ENCODE data around the gene SND1.
"Not testable (repeated sequence)": the region's sequence is repeated elsewhere in the genome, so short reads cannot be mapped to it uniquely, and the experiment has no call there.

Gene SND1

GRCh38 chr7:127652333-127653248 is 597 bp downstream of the SND1 start:
- DNase-seq (ENCODE audit: low spot score): no peak

- DNase-seq (ENCODE audit: low spot score): no peak
These were observed 1.4 kb downstream of the SND1 start for GRCh38 chr7:127653396-127653795.

GRCh38 chr7:127654404-127655394 is 2.7 kb downstream of the SND1 start:
- DNase-seq (ENCODE audit: low spot score): no peak

GRCh38 chr7:127655720-127656119 is 3.7 kb downstream of the SND1 start:
- no peak for DNase-seq (ENCODE audit: low spot score)

- no peak for DNase-seq (ENCODE audit: low spot score)
These were observed 5.5 kb downstream of the SND1 start for GRCh38 chr7:127657500-127657899.

- no peak for DNase-seq (ENCODE audit: low spot score)
These were observed 7.1 kb downstream of the SND1 start for GRCh38 chr7:127658970-127659630.

- no peak for DNase-seq (ENCODE audit: low spot score)
These were observed 13.9 kb downstream of the SND1 start for GRCh38 chr7:127665922-127666321.

- no peak for DNase-seq (ENCODE audit: low spot score)
These were observed 14.6 kb downstream of the SND1 start for GRCh38 chr7:127666602-127667001.

GRCh38 chr7:127667017-127667670 is 15.2 kb downstream of the SND1 start:
- no peak for DNase-seq (ENCODE audit: low spot score)

- no peak for DNase-seq (ENCODE audit: low spot score)
These were observed 16.0 kb downstream of the SND1 start for GRCh38 chr7:127667759-127668530.

- DNase-seq (ENCODE audit: low spot score): no peak
These were observed 19.3 kb downstream of the SND1 start for GRCh38 chr7:127671341-127671740.

GRCh38 chr7:127673902-127674301 is 21.9 kb downstream of the SND1 start:
- DNase-seq (ENCODE audit: low spot score): no peak

GRCh38 chr7:127674361-127674760 is 22.4 kb downstream of the SND1 start:
- DNase-seq (ENCODE audit: low spot score): no peak

- not testable (repeated sequence) for DNase-seq (ENCODE audit: low spot score)
These were observed 22.9 kb downstream of the SND1 start for GRCh38 chr7:127674923-127675322.

GRCh38 chr7:127675721-127676120 is 23.7 kb downstream of the SND1 start:
- no peak for DNase-seq (ENCODE audit: low spot score)

GRCh38 chr7:127677433-127678230 is 25.6 kb downstream of the SND1 start:
- no peak for DNase-seq (ENCODE audit: low spot score)

GRCh38 chr7:127678337-127678736 is 26.3 kb downstream of the SND1 start:
- DNase-seq (ENCODE audit: low spot score): no peak

GRCh38 chr7:127678947-127679346 is 27.0 kb downstream of the SND1 start:
- no peak for DNase-seq (ENCODE audit: low spot score)

GRCh38 chr7:127680983-127681382 is 29.0 kb downstream of the SND1 start:
- no peak for DNase-seq (ENCODE audit: low spot score)

- no peak for DNase-seq (ENCODE audit: low spot score)
These were observed 30.1 kb downstream of the SND1 start for GRCh38 chr7:127682140-127682539.

All from left forelimb (tissue), 1 donor.